HL-60 (cell line): Measurements from ENCODE around the gene COL4A2.

Experiments
- DNase-seq, 2 experiments: peaks; one replicate each; pipeline ENCODE4 v3.0.0-alpha.2; 2010 to 2020; ENCODE audit warnings: low read depth in 1 of 2, low spot score in 1 of 2
- H3K27ac ChIP-seq: fragments of 250-450 bp; sonication (Bioruptor Pico); replicated peaks from 2 replicates; pipeline ENCODE4 v1.5.1; 2020; ENCODE audit warnings: mild to moderate bottlenecking, moderate library complexity
- H3K27me3 ChIP-seq: fragments of 250-450 bp; sonication (Bioruptor Pico); 2 replicates; pipeline ENCODE4 v1.5.1; 2021; ENCODE audit warnings: mild to moderate bottlenecking, moderate library complexity; ENCODE audit not compliant: insufficient read depth, poor library complexity, severe bottlenecking
- H3K4me3 ChIP-seq: replicated peaks from 2 replicates; pipeline ENCODE4 v1.5.1; 2011; ENCODE audit warnings: mild to moderate bottlenecking, control low read depth, low read length; ENCODE audit not compliant: insufficient read depth
- GABPA ChIP-seq: IDR thresholded peaks from 2 replicates; pipeline ENCODE4 v1.6.1; 2012; ENCODE audit warnings: low read depth
- POLR2AphosphoS5 ChIP-seq: IDR thresholded peaks from 2 replicates; pipeline ENCODE4 v1.6.1; 2012; ENCODE audit warnings: low read depth
- SPI1 ChIP-seq: IDR thresholded peaks from 2 replicates; pipeline ENCODE4 v1.6.1; 2012; ENCODE audit warnings: low read depth, mild to moderate bottlenecking, borderline replicate concordance
- TF ChIP-seq, protein P1 (sequence below): IDR thresholded peaks from one replicate; pipeline ENCODE4 v1.5.1; 2011; ENCODE audit warnings: low read length, control low read depth, inconsistent platforms; ENCODE audit not compliant: insufficient read depth
- TF ChIP-seq, protein P2 (sequence below): IDR thresholded peaks from 2 replicates; pipeline ENCODE4 v1.6.1; 2012; ENCODE audit warnings: low read depth; ENCODE audit not compliant: insufficient replicate concordance

Gene COL4A2

DNA sequence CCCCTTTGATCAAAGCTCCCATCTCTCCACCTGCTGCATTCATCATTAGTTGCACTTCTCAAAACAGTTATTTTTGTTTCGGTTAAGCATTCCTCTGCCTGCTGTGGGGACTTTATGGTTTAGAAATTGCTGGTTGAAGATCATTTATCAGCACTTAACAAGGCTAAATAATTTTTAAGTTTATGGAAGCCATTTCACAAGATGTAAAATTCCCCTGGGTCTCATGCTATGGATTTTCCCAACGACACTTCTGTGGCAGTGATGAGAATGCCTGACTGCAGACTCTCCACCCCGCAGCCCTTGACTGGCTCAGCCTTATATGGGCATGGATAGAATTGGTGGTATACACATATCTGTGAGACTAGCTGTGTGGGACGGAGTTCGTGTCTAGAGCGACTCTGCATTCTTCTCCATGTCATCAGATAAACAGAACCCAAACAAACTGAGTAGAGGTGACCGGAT is 52.8 kb downstream of the COL4A2 start:
- DNase-seq, result no peak
- H3K27ac ChIP-seq, result no peak overlapping the region
- no peaks in the 10 kb centered on the region for H3K27me3 ChIP-seq
- no peak for TF ChIP-seq POLR2AphosphoS5
- no peak for TF ChIP-seq GABPA
- TF ChIP-seq, protein P1, sequence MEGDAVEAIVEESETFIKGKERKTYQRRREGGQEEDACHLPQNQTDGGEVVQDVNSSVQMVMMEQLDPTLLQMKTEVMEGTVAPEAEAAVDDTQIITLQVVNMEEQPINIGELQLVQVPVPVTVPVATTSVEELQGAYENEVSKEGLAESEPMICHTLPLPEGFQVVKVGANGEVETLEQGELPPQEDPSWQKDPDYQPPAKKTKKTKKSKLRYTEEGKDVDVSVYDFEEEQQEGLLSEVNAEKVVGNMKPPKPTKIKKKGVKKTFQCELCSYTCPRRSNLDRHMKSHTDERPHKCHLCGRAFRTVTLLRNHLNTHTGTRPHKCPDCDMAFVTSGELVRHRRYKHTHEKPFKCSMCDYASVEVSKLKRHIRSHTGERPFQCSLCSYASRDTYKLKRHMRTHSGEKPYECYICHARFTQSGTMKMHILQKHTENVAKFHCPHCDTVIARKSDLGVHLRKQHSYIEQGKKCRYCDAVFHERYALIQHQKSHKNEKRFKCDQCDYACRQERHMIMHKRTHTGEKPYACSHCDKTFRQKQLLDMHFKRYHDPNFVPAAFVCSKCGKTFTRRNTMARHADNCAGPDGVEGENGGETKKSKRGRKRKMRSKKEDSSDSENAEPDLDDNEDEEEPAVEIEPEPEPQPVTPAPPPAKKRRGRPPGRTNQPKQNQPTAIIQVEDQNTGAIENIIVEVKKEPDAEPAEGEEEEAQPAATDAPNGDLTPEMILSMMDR, result no peak
- TF ChIP-seq, protein P2, sequence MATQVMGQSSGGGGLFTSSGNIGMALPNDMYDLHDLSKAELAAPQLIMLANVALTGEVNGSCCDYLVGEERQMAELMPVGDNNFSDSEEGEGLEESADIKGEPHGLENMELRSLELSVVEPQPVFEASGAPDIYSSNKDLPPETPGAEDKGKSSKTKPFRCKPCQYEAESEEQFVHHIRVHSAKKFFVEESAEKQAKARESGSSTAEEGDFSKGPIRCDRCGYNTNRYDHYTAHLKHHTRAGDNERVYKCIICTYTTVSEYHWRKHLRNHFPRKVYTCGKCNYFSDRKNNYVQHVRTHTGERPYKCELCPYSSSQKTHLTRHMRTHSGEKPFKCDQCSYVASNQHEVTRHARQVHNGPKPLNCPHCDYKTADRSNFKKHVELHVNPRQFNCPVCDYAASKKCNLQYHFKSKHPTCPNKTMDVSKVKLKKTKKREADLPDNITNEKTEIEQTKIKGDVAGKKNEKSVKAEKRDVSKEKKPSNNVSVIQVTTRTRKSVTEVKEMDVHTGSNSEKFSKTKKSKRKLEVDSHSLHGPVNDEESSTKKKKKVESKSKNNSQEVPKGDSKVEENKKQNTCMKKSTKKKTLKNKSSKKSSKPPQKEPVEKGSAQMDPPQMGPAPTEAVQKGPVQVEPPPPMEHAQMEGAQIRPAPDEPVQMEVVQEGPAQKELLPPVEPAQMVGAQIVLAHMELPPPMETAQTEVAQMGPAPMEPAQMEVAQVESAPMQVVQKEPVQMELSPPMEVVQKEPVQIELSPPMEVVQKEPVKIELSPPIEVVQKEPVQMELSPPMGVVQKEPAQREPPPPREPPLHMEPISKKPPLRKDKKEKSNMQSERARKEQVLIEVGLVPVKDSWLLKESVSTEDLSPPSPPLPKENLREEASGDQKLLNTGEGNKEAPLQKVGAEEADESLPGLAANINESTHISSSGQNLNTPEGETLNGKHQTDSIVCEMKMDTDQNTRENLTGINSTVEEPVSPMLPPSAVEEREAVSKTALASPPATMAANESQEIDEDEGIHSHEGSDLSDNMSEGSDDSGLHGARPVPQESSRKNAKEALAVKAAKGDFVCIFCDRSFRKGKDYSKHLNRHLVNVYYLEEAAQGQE, result no peak
- no peak for TF ChIP-seq SPI1
- H3K4me3 ChIP-seq, result no peak overlapping the region

DNA sequence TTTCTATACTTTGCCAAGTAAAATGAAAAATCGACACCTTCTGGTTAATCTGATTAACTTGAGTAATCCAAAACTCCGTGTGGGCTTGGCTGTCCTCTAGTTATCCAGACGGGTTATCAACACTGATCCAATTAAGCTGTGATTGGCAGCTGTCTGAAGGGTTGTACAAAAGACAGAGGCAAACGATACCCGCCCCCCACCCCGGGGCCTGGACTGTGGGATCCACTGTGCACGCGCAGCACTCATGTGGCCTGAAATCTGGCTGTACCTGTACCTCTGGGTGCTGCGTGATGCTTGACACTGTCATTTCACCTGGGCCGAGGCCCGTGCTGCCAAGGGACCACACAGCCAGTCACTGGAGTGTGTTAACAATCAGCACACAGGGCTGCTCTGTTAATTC is 53.5 kb downstream of the COL4A2 start:
- Histone ChIP-seq H3K4me3 (no peak overlapping the region), H3K27ac (no peak overlapping the region), H3K27me3 (no peaks in the 10 kb centered on the region)
- TF ChIP-seq GABPA, result no peak
- TF ChIP-seq POLR2AphosphoS5, result no peak
- no peak for TF ChIP-seq SPI1
- TF ChIP-seq, protein P2, result no peak
- TF ChIP-seq, protein P1, result no peak
- DNase-seq, result no peak

DNA sequence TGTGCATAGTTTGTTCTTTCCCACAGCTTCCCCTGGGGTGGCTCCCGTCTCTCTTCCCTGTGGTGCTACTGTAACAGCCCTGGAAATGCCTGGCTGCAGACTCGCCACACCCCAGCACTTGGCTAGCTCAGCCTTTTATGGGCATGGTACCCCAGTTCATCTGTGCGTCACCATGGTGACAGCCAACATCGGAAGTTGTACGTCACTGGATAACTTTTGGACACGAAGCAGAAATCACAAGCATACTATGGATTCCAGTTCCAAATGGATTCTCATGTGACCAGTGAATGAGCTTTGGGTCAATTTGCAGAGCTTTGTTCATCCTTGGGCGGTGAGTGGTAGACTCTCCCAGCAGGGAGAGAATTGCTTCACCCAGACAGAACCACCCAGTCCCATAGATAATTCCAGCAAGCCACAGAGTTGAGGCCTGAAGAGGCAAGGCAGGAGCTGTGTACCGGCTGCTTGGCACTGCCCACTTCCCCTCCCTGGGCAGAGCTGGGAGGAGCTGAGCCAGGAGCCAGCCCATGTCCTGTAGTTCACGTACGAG is 54.4 kb downstream of the COL4A2 start:
- Histone ChIP-seq H3K4me3 (no peak overlapping the region), H3K27ac (no peak overlapping the region), H3K27me3 (no peaks in the 10 kb centered on the region)
- TF ChIP-seq, protein P2, result no peak
- TF ChIP-seq POLR2AphosphoS5 (no peak), SPI1 (peak; percentile 14; the same call in 1 of the 2 replicates)
- DNase-seq, result no peak
